Hematopoietic multipotent progenitor cell (in vitro differentiated cells): Measurements from ENCODE around the gene EHD4. TPM values are rescaled to one million over a fixed set of nuclear protein-coding genes. Genes with fewer than 3 reads are reported as not detected.
A peak's percentile ranks its signal among the peaks of the same experiment; 100 is the strongest.

ENCODE experiments used
- DNase-seq, 3 donors: peaks; one replicate each; pipeline ENCODE4 v3.0.0-alpha.2; 2011 to 2015; ENCODE audit warnings: low read depth in 2 of 3, low spot score in 2 of 3
- total RNA-seq: library from RNA; depleted of rRNA; stranded (reverse); fragments of >200 nt; gene quantifications from one replicate; pipeline ENCODE4 v1.2.3, GENCODE V29; 2012

EHD4 gene
- total RNA-seq, 1 donor, result 6.7 TPM

DNA sequence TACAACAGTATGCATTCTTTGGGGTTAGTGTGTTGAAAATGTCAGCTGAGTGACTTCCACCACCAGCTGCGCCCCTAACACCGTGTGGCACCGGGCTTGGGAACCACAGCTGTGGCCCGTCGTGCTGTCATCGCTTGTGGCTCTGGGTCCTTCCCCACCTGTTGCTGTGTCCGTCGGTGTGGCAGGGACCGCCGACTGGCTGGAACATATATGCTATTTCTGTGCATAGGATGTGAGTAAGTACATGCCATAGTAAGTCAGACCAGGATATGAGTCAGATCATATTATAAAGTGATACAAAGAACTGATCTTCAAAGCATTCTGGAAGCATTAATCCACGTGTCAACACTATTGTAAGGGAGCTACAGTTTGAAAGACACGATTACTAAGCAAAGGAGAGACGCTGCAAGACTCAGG, 31.9 kb downstream of the EHD4 start:
- DNase-seq, result no peak

DNA sequence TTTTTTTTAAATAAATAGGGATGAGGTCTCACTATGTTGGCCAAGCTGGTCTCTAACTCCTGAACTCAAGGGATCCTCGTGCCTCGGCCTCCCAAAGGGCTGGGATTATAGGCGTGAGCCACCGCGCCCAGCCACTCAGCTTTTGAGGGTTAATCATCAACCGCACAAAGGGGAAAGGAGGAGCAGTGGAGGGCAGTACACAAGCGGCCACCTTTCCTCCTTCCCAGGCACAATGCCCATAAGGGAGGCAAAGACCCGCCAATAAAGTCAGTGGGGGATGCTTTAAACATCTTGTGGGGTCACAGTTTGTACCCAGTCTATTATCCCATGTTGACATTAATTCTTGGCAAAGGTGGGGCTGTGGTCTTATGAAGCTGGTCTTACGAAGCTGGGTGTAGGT, 32.4 kb downstream of the EHD4 start:
- no peak for DNase-seq

DNA sequence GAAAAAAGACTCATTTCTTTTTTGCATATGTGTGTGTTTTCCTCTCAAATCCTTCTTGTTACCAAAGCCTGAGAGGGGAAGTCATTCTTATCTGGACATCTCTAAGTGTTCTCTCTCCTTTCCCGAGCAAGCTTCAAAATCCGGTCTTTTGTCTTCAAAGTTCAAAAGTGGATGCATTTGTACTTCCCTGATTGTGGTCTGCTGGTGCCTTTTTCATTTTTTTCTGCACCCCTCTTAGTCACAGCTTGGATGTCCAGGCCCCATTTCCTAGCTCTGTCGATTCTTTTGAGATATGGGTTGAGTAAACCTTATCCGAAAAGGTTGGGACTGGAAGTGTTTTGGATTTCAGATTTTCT, 34.8 kb downstream of the EHD4 start:
- DNase-seq, result peak in 2 of 3 donors; percentile 31 to 42

DNA sequence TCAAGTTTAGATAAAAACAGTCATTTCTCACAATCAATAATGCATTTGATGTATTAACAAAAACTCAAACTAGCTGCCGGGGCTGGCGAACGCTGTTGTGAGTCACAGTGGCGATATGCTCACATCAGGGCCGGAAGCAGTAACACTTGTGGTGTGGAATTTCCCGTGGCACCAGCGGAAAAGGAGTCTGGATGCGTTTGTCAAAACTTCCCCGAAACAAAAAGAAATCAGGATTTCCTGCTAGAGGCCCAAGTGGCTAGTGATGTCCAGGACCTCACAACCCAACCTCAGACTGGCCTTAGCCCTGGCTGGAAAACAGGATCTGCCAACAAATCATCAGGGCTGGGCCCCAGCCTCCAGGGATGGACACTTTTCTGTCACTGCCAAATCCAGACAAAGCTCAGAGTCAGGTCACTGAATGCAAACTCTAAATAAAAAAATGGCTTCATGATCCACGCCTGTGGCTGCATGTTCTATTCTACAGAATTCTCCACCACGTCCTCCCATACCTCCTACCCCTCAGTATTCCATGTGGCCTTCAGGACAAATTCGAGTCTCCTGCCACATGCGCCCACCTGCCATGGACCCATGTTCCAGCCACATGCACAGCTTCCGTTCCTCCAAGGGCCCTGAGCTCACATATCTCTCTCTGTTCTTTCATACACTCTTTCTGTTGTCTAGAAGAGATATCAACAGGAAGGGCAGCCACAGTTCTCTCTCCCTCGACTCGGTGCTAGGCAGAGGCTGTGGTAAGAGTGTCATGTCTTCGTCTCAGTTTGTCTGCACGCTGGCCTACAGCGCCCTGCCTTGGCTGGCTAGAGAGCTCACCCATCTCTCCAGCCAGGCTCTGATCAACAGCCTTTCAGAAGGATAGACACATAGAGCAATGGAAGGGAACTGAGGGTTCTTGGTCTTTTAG, 35.4 kb downstream of the EHD4 start:
- DNase-seq, result peak; percentile 57 to 68 (median 62)

DNA sequence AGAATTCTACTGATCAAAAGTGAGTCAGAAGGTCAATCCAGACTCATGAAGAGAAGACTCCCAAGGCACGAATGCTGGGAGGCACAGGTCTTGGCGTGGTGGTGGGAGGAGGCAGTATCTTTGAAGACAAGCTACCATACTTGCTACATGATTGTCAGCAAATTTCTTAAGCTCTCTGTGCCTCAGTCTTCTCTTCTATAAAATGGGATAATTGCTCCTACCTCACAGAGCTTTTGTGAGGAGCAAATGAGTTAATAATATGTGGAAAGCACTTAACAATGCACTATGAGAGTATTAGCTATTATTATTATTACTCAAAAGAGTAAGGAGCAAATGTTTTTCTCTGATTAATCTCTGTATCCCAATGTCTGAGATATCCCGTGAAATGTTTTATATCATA, 36.2 kb downstream of the EHD4 start:
- no peak for DNase-seq

DNA sequence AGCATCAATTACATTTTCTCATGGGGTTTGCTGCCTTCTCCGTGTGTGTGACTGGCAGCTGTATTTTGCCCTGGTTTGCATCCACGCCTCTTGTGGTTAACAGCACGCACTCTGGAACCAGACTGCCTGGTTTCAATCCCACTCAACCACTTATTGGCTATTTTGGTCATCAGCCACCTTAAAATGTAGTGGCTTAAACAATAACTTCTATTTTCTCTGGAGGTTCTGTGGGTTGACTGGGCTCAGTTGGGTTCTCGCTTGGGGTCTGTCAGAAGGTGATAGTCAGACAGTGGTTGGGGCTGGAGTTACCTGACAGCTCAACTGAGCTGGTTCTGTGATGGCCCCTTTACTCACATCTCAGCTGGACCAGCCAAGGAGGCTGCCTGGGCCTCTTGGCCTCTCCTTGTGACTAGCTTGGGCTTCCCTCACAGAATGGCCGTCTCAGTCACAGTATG, 36.8 kb downstream of the EHD4 start:
- DNase-seq, result no peak

DNA sequence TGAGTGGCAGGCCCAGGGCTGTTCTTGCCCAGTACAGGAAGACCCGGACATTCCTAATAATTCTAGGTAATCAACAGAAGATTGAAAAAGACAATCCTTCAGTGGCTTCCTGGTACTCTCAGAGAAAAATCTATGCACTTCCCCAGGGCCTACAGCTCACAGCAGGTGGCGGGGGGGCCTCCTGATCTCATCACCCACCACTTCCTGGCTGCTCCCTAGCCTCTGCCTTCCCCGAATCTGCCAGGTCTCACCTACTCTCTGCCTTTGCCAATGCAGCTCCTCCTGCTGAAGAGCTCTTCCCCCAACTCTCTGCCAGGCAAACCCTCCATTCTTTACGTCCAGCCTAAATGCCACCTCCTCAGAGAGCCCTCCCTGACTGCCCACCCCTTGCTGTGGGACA, 37.5 kb downstream of the EHD4 start:
- peak; percentile 41 to 49 (median 48) for DNase-seq

DNA sequence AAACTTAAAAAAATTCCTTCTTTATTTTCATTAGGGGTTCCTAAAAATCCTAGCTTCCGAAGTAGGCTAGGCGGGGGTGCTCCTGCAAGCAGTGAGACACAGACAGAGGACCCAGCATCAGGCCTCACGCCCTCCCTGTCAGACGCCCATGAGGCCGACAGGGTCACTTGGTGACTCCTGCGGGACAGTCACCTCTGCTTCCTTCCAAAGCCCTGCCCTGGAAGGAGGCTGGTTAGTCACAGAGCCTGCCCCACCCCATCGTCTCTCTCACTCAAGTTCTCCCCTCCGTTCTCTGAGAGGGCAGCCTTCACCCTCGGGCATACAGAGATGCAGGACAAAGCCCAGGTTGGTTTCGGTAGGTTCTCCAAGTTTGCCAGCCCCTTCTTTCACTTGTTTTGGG, 38.6 kb downstream of the EHD4 start:
- no peak for DNase-seq

DNA sequence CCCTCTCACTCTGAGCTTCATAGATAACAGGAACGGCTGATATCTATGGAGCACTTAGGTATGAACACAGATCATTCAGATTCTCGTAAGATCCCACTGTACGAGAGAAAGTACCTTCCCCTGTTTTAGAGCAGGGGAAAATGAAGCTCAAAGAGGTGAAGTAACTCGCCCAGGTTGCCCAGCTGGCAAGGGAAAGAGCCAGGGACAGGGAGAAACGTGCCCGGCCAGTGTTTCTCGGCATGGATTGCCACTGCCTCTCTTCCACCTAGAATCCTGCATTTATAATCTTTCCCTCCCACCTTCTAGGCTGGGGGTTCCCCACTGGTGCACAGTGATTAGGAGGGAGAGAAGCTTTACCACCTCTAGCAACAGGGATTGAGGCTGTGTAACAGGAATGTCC, 39.0 kb downstream of the EHD4 start:
- no peak for DNase-seq

DNA sequence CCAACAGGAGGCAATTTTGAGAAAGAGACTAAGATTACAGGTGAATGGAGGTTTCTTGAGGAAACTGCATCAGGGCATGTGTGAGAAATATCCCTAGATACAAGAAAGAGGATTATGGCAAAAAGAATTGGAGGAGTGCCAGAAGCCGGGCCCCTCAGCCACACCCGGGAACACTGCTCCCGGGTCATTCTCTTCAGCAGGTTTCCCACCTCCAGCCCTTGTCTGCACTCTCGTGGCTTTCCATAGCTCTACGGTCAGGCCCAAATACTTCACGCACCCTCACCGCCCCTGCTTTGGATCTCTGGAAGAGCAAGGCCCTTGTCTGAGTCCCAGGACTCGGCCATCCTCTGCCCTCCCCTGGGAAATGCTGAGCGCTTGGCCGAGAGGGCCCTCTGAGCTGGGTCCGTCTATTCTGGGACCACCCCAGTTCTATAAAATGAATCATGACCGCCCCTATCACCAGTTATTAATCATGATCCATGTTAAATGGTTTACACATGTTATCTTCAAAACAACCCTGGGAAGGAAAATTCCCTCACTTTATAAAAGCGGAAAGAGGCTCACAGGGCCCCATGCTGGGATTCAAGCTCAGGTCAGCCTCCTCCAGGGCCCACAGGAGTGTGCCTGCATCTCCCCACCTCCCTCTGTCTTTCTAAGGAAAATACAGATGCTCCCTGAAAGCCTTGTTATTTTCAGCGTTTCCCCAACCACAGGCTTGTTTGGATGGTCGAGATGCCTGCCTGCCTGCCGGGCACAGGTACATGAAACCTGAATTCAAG, 39.7 kb downstream of the EHD4 start:
- DNase-seq, result no peak

DNA sequence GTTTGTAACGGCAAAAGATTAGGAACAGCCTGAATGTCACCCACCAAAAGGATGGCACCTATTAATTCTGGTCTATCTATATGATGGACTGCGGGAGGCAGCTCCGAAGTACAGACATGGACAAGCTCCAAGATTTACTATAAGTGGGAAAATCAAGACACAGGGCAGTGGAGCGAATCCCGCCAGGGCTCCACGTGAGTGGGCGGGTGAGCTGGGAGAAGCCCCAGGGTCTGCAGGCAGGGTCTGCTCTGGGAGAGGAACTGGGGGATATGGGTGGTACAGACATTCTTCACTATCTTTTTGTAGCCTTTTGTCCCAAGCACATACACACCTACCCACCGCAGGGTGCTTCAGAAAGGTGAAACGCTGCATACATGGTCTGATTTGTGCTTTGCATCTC, 40.3 kb downstream of the EHD4 start:
- no peak for DNase-seq

DNA sequence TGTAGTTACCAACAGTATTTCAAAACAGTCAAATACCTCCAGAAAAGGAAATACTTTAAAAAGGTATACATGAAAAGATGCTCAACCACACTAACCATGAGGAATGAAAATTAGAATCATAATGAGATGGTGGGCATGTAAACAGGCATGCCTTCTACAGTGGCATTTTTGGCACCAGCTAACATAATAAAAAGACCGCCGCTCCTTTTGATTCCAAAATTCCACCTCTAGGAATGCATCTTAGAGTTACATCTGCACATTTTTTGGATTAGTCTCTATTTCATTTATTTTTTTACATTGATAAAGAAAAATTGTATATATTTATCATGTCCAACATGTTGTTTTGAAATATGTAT, 41.5 kb downstream of the EHD4 start:
- DNase-seq, result no peak

DNA sequence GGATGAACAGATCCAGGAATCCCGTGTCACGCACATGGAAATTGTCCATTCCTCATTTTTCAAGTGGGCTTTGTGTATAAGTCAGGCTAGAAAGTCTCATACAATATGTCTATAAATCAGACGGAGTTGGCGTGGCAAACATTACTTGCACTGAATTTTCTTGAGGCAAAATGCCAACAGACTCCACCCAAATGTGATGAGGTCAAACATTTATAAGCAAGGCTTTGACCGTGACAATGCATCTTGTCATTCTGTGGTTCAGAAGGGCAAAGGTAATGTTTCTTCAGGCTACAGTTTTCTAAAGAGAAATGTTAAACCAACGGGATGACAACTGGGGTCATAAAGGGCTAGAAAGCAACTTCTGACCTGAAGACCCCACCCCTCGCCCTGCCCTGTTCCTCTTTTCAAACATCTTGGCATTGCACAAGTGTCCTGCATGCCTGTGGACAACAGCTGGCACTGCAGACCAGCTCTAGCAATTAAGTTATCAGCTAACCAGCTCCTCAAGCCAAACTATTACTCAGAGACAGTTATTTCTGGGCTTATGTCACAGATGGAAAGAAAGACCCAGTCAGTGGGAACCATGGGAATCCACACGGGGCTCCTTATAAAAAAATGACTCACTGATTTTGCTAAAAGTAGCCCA, 42.0 kb downstream of the EHD4 start:
- DNase-seq, result no peak

DNA sequence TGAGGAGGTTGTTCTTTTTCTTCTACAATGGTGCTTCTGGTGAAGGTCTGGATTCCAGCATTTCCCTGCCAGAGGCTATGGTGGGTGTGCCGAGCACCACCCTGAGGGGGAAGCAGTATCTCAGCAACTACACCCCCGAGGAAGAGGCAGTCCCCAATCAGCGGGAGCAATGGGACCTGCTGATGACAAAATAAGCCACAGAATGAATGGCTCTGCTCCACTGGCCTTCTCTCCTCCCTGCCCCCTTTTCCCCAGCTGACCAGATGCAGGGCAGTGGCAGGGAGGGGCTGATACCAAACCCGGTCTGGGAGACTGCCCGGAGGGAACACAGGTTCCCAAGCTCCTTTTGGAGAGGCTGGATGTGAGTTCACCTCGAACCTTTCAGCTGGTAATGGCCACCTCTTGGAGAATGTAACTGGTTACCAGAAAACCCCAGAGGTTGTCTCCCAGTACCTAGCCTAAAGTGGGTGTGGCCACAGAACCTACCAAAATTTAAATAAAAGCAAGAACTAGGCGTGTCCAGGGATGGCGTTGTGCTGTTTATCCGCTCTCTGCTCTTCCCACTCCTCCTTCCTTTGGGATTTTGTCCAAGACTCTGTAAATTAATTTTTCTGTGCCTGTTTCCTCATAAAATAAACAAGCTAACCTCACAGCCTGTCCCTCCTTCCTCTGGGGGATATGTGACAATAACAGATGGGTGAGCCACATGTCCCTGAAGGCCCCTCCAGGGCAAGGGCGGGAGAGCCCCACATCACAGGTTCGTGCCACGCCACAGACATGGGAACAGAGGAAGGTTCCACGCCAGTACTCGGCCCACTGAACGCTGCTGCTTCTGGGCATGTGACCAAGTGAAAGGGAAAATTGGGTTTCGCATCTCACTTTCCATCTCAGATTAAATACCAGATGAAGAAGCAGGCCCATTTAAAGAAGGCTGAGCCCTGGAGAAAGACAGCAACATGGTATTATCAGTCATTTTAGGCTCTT, 43.4 kb downstream of the EHD4 start:
- DNase-seq, result no peak

DNA sequence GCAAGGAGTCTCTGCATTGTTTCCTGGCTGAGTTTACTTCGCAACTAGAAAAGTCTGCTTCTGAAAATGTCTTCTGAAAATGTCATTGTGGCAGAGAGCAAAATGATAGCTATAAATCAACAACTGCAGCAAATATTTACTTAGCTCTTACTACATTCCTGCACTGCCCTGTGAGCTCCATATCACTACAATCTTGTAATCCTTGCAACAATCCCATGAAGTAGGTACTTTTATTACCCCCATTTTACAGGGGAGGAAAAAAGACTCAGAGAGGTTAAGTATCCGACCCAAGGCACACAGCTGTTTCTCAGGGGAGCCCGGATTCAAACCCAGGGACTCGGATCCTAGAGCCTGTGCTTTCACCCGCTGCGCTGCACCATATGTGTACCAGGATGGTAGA, 44.3 kb downstream of the EHD4 start:
- no peak for DNase-seq

DNA sequence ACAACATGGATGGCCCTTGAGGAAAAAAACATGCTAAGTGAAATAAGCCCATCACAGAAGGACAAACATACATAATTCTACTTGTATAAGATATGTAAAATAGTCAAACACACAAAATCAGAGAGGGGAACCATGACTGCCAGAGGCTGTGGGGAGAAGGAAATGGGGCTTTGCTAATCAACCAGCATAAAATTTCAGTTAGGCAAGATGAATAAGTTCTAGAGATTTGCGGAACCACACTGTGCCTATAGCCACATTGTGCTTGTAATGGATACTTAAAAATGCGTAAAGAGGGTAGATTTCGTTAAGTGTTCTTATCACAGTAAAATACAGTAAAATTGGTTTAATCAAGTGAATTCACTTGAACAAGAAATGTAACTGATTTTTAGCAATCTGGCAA, 44.8 kb downstream of the EHD4 start:
- DNase-seq, result no peak

DNA sequence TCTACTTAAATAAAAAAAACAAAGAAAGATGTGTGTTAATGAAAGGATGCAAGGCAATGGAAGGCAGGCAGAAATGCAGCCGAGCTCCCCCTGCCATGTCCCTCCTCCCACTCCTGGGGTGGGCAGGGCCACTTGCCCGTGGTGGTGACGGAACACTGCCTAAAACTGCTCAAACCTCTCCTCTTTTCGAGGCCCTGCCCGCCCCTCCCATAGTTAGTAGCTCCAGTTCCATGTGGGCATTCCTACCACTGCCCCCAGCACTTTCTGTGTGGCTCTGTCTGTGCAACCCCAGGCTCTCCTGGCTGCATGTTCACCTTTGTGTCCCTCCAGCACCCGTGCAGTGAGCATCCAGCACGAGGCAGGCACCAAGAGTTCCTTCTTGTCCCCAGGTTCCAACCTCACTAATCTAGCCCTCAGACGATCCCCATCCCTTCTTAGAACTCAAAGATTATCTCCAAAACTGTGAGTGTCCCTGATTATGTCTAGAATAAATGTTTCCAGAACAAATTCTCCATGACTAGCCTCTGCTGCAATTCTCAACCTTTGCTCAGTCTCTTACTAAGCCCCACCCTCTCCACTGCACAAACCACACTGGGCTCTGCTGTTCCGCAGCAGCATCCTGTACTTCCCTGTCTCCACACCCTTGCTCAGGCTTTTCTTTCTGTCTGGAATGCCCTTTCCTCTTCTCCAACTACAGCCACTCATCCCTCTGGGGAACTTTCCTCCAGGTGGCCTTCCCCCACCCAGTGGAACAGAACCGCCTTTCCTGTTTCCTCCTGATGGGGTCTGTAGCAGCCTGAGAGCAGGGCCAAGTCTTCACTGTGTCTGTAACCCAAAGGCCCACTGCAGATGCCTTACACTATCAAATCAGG, 45.9 kb downstream of the EHD4 start:
- DNase-seq, result no peak

DNA sequence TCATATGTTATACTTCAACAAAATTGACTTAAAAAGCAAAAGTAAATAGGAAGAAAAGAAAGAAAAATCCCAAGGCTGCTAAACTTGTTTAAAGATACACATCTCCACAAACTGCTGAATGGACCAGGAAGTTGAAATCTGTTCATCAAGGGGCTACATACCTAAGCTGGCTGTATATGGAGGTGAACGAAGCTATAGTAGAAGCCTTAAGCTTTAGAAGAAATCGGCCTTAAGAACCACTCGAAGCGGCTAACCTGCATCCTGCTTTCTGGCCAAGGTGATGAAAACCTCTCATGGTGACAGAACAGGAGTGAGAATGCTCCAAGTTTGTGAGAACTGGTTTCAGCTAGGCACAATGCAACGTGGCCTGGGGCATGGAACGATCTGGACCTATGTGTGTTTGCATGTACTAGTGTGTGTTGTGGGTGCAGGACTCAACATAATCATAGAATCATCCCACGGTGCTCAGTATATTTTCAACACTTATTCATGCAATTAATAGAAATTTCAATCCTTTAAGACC, 47.2 kb downstream of the EHD4 start:
- no peak for DNase-seq

DNA sequence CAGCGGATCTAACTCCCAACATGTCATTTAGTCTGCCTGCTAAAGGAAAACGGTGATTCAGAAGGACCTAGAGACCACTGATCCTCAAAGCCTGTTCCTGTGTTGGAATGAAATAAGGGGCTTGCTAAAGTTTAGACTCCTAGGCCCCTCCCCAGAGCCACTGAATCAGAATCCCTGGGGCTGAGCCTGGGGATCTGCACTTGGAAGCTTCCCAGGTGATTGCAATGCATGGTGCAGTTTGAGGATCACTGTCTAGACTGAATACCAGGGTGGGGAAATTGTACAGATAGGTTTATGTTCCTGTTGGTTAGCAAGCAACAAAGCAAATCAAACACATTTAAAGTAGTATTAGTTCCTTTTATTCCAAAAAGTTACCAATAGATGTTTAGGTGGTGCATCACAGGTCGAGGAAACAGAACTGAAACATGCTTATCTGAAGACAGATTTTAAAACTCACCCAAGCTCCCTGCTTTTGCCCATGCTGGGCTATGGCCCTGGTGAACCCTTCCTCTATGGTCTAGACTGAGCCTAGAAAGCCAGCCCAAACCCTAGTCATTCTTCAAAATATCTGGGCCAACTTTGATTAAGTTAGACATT, 48.9 kb downstream of the EHD4 start:
- no peak for DNase-seq
